HG03064 (cell line): Measurements from ENCODE around the gene TM4SF5.

Source experiments
- ATAC-seq: cut with Tn5 transposase; IDR thresholded peaks from one replicate; pipeline ENCODE4 v1.9.1; 2021; ENCODE audit warnings: low read depth; ENCODE audit not compliant: unreplicated experiment

TM4SF5 gene

DNA sequence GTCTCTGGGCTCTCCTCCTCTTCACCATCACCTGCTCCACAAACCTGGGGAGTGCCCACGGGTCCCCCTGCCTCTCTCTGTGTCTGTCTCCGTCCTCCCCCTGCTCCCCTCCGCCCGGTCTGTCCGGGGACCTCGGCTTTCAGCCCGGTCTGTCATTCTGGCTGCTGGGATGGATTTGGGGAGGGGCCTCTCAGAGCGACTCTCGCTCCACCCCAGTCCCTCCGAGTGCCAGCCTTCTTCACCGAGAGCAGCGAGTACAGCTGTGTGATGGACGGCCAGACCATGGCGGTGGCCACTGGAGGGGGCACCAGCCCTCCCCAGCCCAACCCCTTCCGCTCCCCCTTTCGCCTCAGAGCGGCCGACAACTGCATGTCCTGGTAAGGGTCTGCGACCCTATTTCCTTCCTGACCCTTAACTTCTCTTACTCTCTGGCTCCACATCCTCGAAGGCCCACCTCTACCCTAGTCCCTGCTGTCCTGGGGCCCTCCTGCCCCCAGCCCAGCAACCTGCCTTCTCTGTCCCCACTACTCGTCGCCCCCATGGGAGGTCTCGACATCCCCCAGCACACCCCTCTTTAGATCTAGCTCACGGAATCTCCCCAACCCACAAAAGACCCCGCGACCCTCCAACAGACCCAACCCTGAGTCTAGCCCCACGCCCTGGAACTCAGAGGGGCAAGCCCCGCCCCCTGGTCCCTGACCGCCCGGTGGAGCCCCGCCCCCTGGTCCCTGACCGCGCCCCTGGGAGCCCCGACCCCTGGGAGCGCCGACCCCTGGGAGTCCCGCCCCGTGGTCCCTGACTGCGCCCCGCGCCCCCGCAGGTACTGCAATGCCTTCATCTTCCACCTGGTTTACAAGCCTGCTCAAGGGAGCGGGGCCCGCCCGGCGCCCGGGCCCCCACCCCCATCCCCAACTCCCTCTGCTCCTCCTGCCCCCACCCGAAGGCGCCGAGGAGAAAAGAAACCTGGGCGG is 26.4 kb upstream of the TM4SF5 start:
- ATAC-seq, result no peak

DNA sequence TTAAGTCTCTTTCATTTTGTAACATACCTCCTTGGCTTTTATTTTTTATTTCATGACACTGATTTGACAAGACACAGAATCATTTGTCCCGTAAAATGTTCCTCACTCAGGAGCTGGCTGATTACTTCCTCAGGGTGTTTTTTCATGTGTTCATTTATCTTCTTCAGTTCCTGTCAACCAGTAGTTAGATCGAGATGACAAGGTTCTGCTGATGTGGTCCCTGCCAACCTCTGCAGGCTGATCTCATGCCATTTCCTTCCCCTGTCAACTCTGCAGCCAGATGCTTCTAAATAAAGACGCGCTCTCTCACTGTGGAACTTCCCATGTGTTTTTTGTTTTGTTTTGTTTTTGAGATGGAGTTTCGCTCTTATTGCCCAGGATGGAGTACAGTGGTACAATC is 23.8 kb upstream of the TM4SF5 start:
- ATAC-seq, result no peak

DNA sequence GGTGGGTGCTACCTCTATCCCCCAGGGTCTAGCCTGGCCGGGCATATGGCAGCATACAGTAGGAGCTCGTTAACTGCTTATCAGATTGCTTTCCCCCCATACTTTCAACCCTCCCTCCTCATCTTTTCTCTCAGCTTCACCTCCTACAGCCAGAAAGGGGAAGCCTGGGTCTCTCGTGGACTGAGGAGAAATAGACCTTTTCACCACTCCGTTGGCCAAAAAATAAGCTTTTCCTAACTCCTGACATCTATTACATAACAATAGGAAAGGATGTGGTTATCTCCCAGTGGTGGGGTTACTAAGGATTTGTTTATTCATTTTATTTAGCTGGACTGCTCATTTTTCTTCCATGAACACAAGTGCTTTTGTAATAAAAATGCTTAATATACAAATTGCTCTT is 23.0 kb upstream of the TM4SF5 start:
- no peak for ATAC-seq

DNA sequence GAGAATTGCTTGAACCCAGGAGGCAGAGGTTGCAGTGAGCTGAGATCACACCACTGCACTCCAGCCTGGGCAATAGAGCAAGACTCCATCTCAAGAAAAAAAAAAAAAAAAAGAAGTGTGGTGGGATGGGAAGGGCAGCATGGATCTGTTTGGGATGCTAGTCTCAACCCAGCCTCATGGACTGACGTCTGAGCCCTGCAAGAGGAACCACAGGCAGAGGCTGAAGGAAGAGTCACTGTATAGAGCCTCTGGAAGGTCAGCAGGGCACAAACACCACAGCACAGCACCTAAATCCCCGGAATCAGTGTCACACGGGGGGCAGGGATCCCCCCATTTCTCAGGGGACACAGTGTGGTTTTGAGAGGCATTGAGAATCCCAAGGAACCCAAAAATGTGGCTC is 21.1 kb upstream of the TM4SF5 start:
- ATAC-seq, result no peak

DNA sequence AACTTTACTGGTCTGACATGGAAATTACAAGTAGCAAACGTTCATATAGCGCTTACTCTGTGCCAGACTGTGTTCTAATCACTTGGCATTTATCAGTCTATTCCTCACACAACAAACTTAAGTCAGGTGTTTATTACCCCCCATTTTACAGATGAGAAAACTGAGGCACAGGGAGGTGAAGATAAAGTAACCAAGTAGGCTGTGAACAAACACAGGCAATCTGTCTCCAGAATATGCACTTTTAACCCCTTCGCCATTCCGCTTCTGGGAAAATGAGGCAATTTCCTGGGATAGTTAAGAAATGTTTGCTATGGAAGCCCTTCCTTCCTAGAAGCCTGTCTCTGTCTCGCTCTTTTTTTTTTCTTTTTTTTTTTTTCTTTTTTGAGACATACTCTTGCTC is 19.8 kb upstream of the TM4SF5 start:
- ATAC-seq, result no peak

DNA sequence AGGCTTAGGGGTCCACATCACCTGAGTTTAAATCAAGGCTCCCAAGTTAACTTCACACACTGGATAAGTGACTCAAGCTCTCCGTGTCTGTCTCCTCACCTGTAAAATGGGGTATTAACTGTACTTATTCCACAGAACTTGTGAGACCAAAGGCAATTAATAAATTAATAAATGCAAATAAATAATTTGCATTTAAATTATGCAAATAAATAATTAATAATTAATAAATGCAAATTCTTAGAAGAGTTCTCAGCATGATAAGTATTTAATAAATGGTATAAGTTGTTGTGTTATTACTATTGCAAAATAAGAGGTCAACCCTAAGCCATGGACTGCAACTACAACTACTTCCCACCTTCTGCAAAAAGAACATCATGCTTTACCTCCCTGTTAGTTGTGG is 18.3 kb upstream of the TM4SF5 start:
- no peak for ATAC-seq

DNA sequence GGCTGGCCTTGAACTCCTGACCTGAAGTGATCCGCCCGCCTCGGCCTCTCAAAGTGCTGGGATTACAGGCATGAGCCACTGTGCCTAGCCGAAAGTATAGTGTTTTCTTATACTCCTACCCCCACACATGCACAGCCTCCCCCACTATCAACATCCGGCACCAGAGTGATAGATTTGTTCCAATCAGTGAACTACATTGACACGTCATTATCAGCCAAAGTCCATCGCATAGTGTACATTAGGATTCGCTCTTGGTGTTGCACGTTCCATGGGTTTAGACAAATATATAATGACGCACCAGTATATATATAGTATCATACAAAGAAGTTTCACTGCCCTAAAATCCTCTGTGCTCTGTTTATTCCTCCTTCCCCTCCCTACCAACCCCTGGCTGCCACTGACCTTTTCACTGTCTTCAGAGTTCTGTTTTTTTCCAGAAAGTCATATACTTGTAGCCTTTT is 11.9 kb upstream of the TM4SF5 start:
- no peak for ATAC-seq

DNA sequence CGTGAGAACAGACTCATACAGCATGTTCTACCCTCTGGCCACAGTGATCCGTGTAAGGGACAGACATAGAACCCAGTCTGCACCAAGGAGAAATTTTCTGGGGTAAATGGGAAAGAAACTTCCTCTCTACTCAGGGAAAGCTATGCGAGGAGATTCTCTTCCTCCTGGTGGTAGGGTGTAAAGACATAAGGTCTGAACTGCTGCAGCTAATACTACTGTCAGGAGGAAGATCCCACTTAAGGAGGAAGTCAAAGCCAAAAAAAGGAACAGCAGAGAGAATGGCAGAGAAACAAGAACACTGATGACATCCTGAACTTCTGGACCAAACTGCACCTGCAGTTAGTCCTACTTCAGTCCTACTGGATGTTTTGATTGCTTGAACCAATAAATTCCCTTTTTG is 7.1 kb upstream of the TM4SF5 start:
- no peak for ATAC-seq

DNA sequence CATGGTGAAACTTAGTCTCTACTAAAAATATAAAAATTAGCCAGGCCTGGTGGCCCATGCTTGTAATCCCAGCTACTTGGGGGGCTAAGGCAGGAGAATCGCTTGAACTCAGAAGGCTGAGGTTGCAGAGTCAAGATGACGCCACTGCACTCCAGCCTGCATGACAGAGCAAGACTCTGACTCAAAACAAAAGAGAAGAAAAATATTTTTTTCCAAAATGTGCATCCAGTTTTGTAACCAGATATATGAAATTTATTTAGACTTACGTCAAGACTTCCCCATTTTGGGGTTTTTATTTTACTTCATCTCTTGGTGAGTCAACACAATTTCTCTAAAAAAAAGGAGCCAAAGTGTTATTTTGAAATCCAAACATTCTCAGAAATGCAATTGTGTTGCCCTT is 5.5 kb upstream of the TM4SF5 start:
- no peak for ATAC-seq

DNA sequence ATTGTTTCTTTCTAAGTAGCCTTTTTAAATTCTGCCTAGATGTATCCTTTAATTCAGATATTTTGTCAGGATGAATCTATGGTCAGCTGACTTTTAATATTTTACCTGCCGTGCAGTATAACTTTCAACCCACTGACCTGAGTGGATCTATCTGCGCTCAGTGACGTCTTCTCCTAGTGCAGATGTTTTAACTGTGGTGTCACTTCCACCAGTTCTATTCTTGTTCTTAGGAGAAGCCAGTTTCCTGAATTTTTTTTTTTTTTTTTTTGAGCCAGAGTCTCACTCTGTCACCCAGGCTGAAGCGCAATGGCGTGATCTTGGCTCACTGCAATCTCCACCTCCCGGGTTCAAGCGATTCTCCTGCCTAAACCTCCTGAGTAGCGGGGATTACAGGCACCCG is 5.0 kb upstream of the TM4SF5 start:
- no peak for ATAC-seq

DNA sequence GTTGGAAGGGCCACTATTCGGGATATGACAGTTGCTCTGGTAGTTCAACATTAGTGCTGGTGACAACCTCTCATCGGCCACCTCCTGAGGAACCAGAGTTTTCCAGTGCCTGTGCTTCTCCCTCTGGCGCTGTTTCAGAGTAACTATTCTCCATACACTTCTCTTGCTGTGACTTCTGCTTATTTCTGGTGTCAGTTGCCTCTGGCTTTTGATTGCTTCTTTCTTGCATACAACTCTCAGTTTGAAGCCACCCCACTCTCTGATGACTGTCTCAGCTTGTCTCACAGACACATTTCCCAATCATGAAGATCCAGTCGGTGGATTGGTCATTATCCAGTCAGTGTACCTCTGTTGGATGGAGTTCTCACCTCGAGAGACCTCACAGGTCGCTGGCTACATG is 3.4 kb upstream of the TM4SF5 start:
- ATAC-seq, result no peak

DNA sequence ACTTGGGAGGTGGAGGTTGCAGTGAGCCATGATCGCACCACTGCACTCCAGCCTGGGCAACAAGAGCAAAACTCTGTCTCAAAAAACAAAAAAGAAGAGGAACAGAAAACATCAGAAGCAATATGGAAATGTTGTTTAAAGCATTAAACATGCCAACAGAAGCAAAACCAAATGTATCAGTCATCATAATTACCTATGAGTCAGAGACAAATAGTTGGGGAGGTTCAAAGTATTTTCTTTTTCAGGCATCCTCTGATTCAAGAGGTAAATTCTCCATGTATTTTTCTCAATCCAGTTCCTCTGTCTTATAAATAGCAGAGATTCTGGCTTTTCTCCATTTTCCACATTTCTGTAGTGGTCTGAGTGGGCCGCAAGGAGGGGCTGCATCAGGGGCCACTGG is 2.1 kb upstream of the TM4SF5 start:
- no peak for ATAC-seq

DNA sequence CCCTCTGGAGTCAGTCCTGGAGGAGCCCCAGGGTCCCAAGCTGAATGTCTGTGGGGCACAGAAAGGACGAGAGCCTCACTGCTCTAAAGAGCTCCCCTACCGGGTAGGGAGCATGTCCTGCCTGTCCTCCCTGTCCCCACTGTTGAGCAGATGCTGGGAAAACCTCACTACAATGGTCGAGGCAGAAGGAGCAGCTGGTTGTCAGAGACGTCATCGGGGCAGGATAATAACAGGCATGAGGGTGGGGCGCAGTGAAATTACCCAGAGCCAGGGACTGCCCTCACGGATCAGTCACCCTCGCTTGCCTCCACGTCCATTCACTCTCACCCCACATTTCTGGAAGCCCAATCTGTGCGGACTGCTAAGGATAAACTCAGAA is 538 bp downstream of the TM4SF5 start:
- no peak for ATAC-seq

DNA sequence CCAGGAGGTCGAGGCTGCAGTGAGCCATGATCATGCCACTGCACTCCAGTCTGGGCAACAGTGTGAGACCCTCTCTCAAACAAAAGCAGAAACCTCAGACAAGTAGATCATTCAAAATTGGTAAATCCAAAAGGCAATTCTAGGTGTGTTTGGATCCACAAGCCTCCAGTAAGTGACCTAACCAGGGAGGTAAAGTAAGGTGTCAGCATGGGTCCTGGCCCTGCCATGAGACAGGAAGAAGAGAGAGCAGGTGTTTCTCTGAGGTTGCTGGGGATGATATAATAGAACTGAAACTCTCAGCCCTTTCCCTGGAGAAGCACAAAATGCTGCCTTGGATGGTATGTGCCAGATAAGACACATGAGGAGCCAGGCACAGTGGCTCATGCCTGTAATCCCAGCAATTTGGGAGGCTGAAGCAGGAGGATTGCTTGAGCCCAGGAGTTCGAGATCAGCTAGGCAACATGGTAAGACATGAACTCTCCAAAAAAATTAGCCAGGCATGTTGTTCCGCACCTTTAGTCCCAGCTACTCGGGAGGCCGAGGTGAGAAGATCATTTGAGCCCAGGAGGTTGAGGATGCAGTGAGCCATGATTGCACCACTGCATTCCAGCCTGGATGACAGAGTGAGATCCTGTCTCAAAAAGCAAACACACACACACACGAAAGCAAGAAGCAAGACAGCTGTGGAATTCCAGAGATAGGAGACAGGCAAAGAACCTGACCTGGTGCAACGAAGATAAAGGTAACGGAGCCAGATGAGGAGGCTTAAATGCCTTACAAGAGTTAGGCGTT is 6.5 kb downstream of the TM4SF5 start:
- ATAC-seq, result no peak

DNA sequence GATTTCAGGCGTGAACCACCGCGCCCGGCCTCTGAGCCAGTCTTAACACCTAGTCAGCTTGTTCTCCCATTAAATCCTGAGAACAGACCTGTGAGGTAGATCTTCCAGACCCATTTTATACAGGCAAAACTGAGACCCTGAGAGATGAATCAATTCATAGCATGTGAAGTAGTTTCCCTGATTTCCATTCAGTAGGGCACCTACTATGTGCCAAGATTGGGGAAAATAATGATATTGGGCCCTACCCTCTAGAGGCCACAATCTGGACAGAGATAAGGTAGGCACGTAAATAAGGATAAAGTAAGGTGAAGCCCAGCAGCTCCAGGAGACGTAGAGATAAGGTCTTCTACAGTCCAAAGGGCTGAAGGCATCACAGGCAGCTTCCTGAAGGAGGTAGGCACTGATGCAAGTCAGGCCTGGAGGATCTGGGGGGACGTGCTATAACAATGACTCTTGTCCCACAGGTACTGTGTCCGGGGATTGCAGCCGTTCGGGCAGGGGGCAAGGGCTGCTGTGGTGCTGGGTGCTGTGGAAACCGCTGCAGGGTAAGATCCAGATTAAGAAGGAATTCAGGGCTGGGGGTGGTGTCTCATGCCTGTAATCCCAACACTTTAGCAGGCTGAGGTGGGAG is 8.8 kb downstream of the TM4SF5 start:
- no peak for ATAC-seq

DNA sequence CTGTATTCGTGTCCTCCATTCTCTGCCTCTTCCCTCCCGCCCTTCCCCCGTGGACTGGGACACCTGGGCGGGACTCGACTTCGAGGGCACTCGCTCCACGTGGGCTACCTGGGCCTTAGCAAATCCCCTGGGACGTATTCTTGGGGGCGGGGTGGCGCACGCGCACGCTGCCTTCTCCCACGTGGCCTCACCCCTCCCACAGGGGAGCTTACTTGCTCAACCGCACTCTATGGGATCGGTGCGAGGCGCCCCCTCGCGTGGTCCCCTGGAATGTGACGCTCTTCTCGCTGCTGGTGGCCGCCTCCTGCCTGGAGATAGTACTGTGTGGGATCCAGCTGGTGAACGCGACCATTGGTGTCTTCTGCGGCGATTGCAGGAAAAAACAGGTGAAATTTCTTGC is 11.0 kb downstream of the TM4SF5 start:
- ATAC-seq, result no peak

DNA sequence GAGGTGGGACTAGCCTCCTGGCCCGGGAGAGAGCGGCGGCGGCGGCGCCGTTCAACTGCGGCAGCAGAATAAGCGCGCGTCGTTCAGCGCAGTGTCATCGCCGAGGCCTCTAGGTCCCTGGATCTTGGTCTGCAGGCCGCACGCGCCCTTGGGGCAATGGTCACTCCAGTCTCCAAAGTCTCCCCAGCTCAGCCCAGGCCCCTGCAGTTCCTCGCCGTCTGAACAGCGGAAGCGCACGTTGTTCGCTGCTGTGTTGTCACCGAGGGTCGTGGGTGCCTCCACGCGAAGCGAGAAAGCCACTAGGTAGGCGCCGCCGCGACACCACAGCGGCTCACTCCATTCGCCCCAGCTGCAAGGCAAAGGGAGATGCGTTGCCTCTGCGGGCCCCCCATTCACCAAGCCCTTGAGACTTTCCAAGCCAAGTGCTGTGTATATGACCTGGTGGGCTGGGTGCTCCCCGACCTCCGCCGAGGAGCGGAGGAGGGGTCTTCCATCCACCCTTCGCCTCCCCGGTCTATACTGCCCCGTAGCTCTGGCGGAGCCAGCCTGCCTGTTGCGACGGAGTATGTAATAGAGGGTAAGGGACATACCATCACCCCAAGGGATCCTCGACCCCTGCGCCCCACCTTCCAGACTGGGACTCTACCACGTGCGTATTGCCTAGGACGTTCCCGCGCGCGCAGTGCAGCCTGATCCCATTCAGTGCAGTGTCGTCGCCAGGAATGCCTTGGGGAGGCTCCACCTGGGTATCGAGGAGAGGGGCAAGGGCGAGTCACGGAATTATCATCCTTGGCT is 13.8 kb downstream of the TM4SF5 start:
- ATAC-seq, result no peak

DNA sequence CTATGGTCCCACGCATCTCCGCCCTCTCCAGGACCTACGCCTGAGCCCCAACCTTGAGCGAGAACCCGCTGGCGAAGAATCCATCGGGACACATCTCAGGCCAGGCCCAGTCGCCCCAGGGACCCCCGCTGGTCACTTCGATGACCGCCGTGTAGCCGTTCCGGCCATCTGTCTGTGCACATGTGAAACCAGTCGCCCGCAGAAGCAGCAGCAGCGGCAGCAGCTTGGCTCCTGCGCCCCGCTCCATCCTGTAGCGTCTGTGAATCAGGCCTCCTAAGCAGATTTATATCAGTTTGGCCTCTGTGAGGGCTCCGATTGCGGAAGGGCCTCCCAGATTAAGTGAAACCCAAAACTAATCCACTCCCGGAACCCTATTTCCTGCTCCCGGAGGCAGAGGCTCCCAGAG is 14.4 kb downstream of the TM4SF5 start, which contains the start of gene VMO1:
TSS of gene VMO1 (minus strand) at position 259 of the 406 bp plus-strand sequence. CDS start at position 247, 12 bp downstream.
- no peak for ATAC-seq

DNA sequence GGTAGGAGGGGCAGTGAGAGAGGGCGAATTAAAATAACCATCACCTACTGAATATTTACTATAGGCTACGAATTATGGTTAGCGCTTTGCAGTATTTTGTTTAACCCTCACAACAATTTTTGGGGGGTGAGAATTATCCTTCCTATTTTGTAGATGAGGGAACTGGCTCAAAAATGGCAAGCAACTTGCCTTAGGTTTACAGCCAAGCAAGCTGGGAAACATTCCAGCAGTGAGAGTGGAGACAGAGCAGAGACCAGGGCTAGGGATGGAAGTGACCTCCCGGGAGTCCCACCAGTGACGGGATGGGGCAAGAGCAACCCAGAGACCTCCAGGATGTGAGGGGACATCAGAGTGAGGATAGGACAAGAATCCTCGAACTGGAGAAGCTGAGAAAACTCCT is 14.8 kb downstream of the TM4SF5 start:
- ATAC-seq, result no peak

DNA sequence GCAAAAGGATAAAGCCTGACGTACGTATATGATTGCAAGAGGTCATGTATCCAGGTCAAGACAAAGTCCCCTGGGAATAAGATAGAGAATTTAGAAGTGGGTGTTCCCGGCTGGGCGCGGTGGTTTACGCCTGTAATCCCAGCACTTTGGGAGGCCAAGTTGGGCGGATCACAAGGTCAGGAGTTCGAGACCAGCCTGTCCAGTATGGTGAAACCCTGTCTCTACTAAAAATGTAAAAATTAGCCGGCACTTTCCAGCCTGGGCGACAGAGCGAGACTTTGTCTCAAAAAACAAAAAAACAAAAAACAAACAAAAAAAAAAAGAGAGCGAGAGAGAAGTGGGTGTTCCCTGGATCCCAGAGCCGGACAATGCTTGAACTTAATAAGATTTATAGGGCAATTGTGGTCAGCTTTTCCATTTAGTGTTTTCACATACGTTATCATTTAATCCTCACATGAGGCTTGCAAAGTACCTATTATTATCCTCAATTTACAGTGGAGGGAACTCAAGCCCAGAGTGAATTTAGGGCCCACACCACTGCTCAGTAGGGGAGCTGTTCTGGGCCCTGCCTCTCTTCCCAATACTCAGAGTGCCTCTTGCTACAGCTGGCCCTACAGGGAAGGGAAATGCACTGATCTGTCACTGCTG is 16.6 kb downstream of the TM4SF5 start:
- no peak for ATAC-seq
